Osteoblast (primary cell): ENCODE results near the gene NUP98. TPM values are rescaled to one million over a fixed set of nuclear protein-coding genes. Genes with fewer than 3 reads are reported as not detected.

ENCODE experiments used
- DNase-seq: peaks from one replicate; pipeline ENCODE4 v3.0.0; 2011; ENCODE audit warnings: low spot score, mixed read lengths; ENCODE audit not compliant: insufficient read length; ENCODE audit errors: missing footprints
- H2AFZ ChIP-seq: 2 replicates; pipeline ENCODE4 v1.6.0; 2011; ENCODE audit warnings: mild to moderate bottlenecking, low read length
- H3K27ac ChIP-seq: 2 replicates; pipeline ENCODE4 v1.5.1; 2011; ENCODE audit warnings: mild to moderate bottlenecking, low read depth, low read length, moderate library complexity
- H3K27me3 ChIP-seq: 2 replicates; pipeline ENCODE4 v1.6.0; 2012; ENCODE audit warnings: mild to moderate bottlenecking, control low read depth, inconsistent platforms, low read length, moderate library complexity; ENCODE audit not compliant: insufficient read depth
- H3K36me3 ChIP-seq: 2 replicates; pipeline ENCODE4 v1.5.1; 2011; ENCODE audit warnings: mild to moderate bottlenecking, low read length, control low read depth, moderate library complexity; ENCODE audit not compliant: insufficient read depth
- H3K4me1 ChIP-seq: 2 replicates; pipeline ENCODE4 v1.5.1; 2011; ENCODE audit warnings: mild to moderate bottlenecking, low read length, control low read depth, moderate library complexity; ENCODE audit not compliant: insufficient read depth
- H3K4me2 ChIP-seq: 2 replicates; pipeline ENCODE4 v1.6.0; 2011; ENCODE audit warnings: mild to moderate bottlenecking, low read length; ENCODE audit not compliant: insufficient read depth
- H3K4me3 ChIP-seq: fragments of 200-600 bp; sonication (generic); 3 replicates; pipeline ENCODE4 v1.5.1; 2012; ENCODE audit warnings: mild to moderate bottlenecking, low read length, inconsistent platforms; ENCODE audit not compliant: insufficient read depth
- H3K79me2 ChIP-seq: 2 replicates; pipeline ENCODE4 v1.6.0; 2012; ENCODE audit warnings: mild to moderate bottlenecking, low read length, control low read depth, inconsistent platforms; ENCODE audit not compliant: insufficient read depth
- H3K9me3 ChIP-seq: 2 replicates; pipeline ENCODE4 v1.5.1; 2011; ENCODE audit warnings: low read depth, low read length, control low read depth
- H4K20me1 ChIP-seq: 2 replicates; pipeline ENCODE4 v1.6.0; 2012; ENCODE audit warnings: mild to moderate bottlenecking, low read length, control low read depth; ENCODE audit not compliant: insufficient read depth
- total RNA-seq: library from RNA; depleted of rRNA; stranded (reverse); fragments of >200 nt; gene quantifications from 2 replicates; pipeline ENCODE4 v1.2.3, GENCODE V29; 2012
- TF ChIP-seq, protein P1 (sequence below): IDR thresholded peaks from 2 replicates; pipeline ENCODE4 v1.5.1; 2011; ENCODE audit warnings: mild to moderate bottlenecking, low read depth, low read length, moderate library complexity; ENCODE audit errors: extremely low read depth

Gene NUP98
- total RNA-seq, 1 donor = 114 TPM

DNA sequence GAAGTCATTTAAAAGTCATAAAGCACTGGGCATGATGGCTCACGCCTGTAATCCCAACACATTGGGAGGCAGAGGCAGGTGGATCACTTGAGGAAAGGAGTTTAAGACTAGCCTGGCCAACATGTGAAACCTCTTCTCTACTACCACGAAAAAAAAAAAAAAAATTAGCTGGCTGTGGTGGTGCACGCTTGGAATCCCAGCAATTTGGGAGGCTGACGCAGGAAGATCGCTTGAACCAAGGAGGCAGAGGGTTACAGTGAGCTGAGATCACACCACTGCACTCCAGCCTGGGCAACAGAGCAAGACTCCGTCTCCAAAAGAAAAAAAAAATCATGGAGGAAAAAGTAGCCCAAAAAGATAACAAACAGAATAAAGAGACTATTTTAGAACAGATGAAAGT, 42.2 kb downstream of the NUP98 start:
- Histone ChIP-seq H3K9me3 (no peaks in the 10 kb centered on the region), H3K4me1 (no peaks in the 10 kb centered on the region), H2AFZ (no peak overlapping the region), H3K4me2 (no peak overlapping the region), H3K36me3 (peaks cover 72% of the 10 kb centered on the region), H3K27me3 (no peaks in the 10 kb centered on the region), H3K27ac (no peak overlapping the region), H4K20me1 (peaks cover 2% of the 10 kb centered on the region), H3K79me2 (peaks cover 20% of the 10 kb centered on the region), H3K4me3 (no peak overlapping the region)
- no peak for DNase-seq
- TF ChIP-seq, protein P1, sequence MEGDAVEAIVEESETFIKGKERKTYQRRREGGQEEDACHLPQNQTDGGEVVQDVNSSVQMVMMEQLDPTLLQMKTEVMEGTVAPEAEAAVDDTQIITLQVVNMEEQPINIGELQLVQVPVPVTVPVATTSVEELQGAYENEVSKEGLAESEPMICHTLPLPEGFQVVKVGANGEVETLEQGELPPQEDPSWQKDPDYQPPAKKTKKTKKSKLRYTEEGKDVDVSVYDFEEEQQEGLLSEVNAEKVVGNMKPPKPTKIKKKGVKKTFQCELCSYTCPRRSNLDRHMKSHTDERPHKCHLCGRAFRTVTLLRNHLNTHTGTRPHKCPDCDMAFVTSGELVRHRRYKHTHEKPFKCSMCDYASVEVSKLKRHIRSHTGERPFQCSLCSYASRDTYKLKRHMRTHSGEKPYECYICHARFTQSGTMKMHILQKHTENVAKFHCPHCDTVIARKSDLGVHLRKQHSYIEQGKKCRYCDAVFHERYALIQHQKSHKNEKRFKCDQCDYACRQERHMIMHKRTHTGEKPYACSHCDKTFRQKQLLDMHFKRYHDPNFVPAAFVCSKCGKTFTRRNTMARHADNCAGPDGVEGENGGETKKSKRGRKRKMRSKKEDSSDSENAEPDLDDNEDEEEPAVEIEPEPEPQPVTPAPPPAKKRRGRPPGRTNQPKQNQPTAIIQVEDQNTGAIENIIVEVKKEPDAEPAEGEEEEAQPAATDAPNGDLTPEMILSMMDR = no peak

DNA sequence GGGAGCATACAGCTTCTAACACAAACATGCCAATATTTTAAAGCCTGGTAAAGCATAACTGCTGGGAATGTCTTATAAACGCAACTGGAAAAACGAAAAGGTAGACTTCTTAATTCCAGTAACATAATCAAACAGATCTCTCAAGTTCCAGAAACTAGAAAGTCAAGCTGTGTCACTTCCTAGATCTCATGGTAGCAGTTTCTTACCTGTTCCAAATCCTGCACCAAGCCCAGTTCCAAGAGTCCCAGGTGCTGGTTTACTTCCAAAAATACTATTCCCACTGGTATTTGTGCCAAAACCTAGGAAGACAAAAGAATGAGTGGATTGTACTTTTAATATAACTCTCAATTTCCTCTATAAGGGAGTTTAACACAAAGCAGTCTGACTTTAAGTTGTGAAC, 44.2 kb downstream of the NUP98 start:
- DNase-seq = no peak
- no peaks in the 10 kb centered on the region for H3K27me3 ChIP-seq
- TF ChIP-seq, protein P1 = no peak
- peaks cover 19% of the 10 kb centered on the region for H3K79me2 ChIP-seq
- H3K4me3 ChIP-seq = no peak overlapping the region
- no peak overlapping the region for H3K4me2 ChIP-seq
- peaks cover 3% of the 10 kb centered on the region for H3K4me1 ChIP-seq
- H3K36me3 ChIP-seq = peaks cover 61% of the 10 kb centered on the region
- H4K20me1 ChIP-seq = peaks cover 3% of the 10 kb centered on the region
- H2AFZ ChIP-seq = no peak overlapping the region
- no peaks in the 10 kb centered on the region for H3K9me3 ChIP-seq
- no peak overlapping the region for H3K27ac ChIP-seq

DNA sequence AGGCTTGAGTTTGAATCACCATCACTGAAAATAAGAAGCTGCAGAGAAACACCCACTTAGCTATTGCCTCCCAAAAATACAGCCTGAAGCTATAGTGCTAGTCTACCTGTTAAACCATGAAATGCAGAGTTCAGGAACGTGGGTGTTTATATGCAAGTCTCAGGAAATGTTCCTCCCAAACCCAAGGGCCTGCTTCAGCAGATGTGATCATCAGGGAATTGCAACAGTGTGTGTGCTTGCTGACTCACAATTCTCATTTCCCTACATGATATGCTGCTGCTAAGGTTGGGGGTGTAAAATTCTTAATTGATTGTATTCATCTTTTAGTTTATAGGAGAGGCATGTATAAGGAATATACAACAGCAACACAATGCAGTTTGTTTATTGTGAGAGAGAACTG, 49.6 kb downstream of the NUP98 start:
- Histone ChIP-seq H3K36me3 (peaks cover 55% of the 10 kb centered on the region), H3K4me1 (peaks cover 11% of the 10 kb centered on the region), H3K27ac (peak overlapping the region; percentile 48), H3K4me3 (no peak overlapping the region), H2AFZ (no peak overlapping the region), H3K9me3 (no peaks in the 10 kb centered on the region), H3K79me2 (peaks cover 28% of the 10 kb centered on the region), H3K4me2 (no peak overlapping the region), H4K20me1 (peaks cover 3% of the 10 kb centered on the region), H3K27me3 (no peaks in the 10 kb centered on the region)
- DNase-seq = peak; percentile 79
- TF ChIP-seq, protein P1 = no peak

DNA sequence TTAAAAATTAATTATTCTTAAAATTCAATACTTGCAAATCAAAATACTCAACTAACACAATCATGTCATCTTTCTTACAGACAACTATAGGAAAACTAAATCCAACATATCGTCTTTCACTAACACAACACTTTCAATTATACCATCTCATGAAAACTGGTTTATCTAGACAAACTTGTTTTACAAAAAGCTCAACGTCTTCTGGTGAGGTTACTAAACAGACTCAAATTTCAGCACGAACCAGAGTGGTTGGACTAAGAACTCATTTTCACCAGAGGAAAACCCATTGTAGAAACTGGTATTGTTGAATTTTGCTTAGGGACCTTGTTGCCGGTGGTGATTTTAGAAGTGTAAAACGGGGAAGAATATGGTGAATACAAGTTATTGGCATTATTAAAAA, 52.2 kb downstream of the NUP98 start:
- H3K4me2 ChIP-seq = no peak overlapping the region
- no peak overlapping the region for H2AFZ ChIP-seq
- peaks cover 2% of the 10 kb centered on the region for H4K20me1 ChIP-seq
- H3K9me3 ChIP-seq = no peaks in the 10 kb centered on the region
- no peak overlapping the region for H3K27ac ChIP-seq
- peaks cover 59% of the 10 kb centered on the region for H3K36me3 ChIP-seq
- TF ChIP-seq, protein P1 = no peak
- DNase-seq = no peak
- H3K4me1 ChIP-seq = peaks cover 11% of the 10 kb centered on the region
- no peaks in the 10 kb centered on the region for H3K27me3 ChIP-seq
- peaks cover 20% of the 10 kb centered on the region for H3K79me2 ChIP-seq
- H3K4me3 ChIP-seq = no peak overlapping the region
